ENCODE results near the gene AP5Z1. TPM values are rescaled to one million over a fixed set of nuclear protein-coding genes. Genes with fewer than 3 reads are reported as not detected.

The AP5Z1 gene, protein sequence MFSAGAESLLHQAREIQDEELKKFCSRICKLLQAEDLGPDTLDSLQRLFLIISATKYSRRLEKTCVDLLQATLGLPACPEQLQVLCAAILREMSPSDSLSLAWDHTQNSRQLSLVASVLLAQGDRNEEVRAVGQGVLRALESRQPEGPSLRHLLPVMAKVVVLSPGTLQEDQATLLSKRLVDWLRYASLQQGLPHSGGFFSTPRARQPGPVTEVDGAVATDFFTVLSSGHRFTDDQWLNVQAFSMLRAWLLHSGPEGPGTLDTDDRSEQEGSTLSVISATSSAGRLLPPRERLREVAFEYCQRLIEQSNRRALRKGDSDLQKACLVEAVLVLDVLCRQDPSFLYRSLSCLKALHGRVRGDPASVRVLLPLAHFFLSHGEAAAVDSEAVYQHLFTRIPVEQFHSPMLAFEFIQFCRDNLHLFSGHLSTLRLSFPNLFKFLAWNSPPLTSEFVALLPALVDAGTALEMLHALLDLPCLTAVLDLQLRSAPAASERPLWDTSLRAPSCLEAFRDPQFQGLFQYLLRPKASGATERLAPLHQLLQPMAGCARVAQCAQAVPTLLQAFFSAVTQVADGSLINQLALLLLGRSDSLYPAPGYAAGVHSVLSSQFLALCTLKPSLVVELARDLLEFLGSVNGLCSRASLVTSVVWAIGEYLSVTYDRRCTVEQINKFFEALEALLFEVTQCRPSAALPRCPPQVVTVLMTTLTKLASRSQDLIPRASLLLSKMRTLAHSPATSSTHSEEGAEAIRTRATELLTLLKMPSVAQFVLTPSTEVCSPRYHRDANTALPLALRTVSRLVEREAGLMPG
- polyA plus RNA-seq (ENCODE audit: insufficient read depth in 1 of 5, insufficient read length in 5 of 5, low replicate concordance in 1 of 5): 10 to 100 TPM; 13.8 to 29.5 (median 18.3) TPM
- long read RNA-seq, donor 1, partial matches to known transcripts: 9 of 17 reads
- long read RNA-seq, donor 1, other reads (novel, unspliced or antisense): 6 of 17 reads
- long read RNA-seq, donor 2, partial matches to known transcripts: 7 of 9 reads
- long read RNA-seq, donor 2, other reads (novel, unspliced or antisense): 0 of 9 reads
- long read RNA-seq, donor 3, partial matches to known transcripts: 8 of 10 reads
- long read RNA-seq, donor 3, other reads (novel, unspliced or antisense): 0 of 10 reads
- long read RNA-seq, donor 4, partial matches to known transcripts: 7 of 7 reads
- long read RNA-seq, donor 4, other reads (novel, unspliced or antisense): 0 of 7 reads
- long read RNA-seq, donor 5, transcript AP5Z1-201 (17 exons, 2,889 nt): major isoform, 5 of 10 reads
- long read RNA-seq, donor 5, partial matches to known transcripts: 5 of 10 reads
- long read RNA-seq, donor 5, other reads (novel, unspliced or antisense): 0 of 10 reads
- long read RNA-seq, donor 6, transcript AP5Z1-201 (17 exons, 2,889 nt): major isoform, 5 of 6 reads
- long read RNA-seq, donor 6, partial matches to known transcripts: 0 of 6 reads
- long read RNA-seq, donor 6, other reads (novel, unspliced or antisense): 0 of 6 reads
- long read RNA-seq, donor 7, partial matches to known transcripts: 0 of 4 reads
- long read RNA-seq, donor 7, other reads (novel, unspliced or antisense): 0 of 4 reads
- long read RNA-seq, donor 8: 0 reads

DNA sequence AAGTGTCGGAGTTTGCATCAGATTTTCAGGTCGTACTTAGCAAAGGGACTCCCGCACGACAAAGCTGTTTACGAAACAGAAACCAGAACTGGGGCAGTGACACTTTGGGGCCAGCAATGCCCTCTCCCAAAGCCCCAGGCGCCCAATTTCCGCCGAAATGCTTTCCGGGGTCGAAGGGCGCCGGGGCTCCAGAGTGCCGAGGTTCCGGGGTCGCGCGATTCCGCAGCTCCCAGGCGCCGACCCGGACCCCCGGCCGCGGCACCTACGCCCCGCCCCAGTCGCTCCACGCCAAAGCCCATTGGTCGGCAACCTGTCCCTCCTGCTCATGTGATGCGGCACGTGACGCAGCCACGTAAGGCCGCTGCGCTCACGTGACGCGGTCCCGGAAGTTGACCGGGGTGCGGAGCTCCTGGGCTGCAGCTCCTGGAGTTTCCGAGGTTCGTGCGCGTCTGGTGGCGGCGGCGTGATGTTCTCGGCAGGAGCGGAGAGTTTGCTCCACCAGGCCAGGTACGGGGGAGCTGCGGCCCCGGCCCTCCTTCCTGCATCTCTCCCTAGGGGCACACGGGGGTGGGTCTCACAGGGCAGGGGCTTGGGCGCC, at the start of gene AP5Z1:
Gene AP5Z1 (plus strand): TSS at position 374 of the 598 bp plus-strand sequence. CDS start 93 bp downstream, at position 467.
- peak; percentile 94 to 95 for DNase-seq

DNA sequence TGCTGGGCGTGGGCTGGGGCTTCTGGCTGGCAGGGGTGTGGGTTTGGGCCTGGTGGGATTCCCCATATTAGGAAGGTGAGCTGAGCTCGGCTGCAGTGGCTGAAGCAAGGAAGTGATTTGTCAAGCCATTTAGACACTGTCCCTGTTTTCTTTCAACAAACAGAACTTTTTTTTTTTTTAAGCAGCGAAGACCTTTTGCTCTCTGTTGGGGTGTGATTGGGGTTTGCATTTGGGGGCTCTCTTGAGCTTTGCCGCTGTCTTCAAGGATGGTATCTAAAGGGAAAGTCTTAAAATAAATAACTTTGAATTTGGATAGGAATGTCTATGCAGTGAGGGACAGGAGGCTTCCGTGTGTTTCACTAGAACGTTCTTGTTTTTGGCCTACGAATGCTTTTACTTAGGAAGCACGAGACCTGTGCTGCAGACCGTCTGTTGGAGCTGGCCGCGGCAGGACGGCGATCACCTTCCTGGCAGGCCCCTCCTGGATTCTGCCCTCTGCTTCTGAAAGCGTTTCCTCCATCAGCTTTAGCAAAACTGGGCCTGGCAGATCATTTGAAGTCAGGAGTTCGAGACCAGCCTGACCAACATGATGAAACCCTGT, 49.5 kb upstream of the AP5Z1 start:
- no peak for DNase-seq

DNA sequence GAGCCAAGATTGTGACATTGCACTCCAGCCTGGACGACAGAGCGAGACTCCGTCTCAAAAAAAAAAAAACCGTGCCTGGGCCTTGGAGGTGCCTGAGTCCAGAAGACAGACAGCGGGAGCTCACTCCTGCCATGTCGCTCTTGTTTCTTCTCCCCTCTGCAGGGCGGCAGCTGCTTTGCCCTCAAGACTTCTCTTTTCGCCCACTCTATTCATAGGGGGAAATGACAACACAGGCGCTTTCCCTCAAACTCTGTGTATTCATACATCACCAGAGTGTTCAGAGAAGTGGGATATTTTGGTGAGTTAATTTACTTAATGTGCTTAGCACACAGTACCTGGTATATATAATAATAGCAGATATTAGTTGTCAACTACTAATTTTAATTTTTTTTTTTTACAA, 48.9 kb upstream of the AP5Z1 start:
- no peak for DNase-seq

DNA sequence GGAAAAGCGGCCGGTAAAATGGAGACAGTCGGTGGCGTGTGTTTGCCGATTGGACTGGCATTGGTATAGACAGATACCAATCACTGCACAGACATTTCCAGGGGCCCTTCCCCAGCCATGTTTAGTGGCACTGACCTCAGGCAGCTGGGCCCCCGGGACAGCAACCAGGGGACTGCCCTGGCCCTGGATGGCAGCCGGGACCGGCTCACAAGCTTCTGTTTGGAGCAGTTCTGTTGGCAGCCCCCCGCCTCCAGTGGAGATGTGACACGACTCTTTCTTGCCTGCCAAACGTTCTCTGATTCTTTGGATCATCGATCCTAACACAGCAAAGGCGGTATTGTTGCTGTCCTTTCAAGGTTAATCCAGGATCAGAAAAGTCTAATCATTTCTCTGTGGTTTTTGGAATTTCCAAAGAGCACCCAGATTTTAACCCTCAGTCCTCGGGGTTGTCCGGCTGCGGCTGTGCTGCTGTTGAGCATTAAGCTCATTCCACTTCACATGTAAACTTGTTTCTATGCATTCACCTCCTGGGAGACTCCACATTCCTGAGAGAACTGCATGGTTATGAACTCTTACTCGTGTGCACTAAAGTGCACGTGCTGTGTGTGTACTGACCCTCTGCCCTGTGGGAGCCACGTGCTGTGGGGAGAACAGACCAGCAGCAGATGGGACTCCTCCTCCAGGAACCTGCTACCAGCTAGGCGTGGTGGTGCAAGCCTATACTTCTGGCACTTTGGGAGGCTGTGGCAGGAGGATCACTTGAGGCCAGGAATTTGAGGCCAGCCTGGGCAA, 47.3 kb upstream of the AP5Z1 start:
- DNase-seq: no peak

DNA sequence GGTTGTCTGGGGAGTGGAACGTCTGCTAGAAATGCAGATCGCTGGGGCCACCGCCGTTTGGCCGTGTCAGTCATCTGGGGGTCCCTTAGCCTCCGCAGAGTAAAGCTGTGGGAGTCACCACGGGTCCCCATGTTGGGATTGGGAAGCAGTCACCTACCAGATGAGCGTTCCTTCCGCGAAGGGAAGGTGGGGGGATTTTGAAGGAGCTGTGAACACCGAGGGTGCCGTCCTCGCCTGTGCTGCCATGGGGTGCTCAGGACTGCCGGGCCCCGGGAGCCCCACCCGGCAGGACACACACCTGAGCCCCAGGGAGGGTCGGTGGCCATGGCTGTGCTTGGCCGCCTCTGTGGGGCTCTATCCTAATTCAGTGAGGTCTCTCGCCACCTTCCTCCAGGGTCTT, 46.2 kb upstream of the AP5Z1 start:
- DNase-seq: no peak

DNA sequence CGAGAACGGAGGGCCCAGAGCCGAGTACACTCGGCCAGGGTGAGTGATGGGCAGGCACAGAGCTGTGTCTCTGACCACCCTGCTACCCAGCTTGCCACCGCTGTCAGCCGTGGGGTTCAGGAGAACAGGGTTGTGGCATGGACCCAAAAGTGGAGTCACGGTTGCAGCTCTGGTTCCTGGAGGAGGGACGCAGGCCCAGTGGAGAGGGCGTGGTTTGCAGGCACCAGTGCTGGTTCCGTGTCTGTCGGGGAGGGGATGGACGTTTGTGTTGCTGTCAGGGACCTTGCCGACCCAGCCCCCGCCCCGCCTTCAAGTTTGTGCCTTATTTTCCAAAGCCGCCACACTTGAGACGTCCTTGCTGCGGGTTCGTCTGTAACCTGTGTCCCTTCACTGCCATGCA, 45.1 kb upstream of the AP5Z1 start:
- DNase-seq: no peak

DNA sequence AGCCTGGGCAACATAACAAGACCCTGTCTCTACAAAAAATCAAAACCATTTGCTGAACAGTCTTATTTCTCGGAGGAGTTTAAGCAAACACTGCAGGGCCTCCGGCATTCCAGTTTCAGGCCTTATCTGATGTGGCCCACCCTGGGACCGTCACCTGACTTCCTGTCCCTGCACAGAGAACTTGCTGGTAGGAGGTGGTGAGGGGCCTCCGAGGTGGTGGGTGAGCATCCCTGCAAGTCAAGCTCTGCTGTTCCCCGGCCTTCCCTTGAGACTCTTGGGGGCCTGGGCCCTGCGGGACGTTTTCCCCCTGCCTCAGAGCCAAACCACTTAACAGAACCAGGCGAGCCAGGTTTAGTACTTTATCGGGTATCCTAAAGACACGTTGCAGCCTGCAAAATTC, 44.5 kb upstream of the AP5Z1 start:
- no peak for DNase-seq

DNA sequence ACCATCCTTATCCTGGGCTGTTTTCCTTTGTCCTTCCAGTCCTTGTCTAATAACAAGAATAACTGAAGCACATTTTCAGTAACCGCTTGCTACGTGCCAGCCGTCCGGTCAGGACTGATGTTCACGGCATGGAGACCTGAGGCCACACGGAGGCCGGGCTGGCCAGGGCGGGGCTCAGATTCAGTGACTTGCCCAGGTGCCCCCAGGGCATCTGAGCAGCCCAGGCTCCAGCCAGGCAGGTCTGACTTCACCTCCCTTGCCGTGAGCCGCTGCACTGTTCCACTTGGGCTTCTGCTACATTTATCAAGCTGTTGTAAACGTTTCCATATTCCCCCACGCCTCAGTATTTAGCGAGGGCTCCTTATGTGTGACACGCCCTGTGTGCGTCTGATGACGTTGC, 43.6 kb upstream of the AP5Z1 start:
- DNase-seq: no peak

DNA sequence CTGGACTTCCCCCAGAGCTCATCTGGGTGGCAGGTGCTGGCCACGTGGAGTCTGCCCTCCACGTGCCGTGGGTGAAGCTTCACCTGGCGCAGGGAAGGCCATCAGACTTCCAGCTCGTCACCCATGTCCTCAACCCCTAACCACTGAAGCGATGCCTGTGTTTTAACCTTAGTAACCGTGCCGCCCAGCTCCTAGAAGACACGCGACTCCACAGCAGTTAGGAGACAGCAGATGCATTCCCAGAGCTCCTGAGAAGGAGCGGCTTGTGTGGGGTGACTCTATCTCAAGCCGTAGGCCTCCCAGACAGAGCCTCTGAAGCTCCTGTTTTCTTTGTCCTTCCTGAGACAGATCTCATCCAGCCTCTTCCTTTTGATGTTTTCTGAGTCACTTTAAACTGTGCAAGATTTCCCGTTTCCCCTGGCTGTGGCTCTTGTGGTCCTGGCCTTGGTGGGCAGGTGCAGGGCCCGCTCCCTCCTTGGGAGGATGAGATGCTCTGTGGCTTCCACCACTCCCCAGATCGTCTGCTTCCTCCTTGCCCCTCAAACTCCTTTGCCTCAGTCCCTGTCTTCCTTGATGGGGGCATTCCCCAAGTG, 41.4 kb upstream of the AP5Z1 start:
- DNase-seq: no peak

DNA sequence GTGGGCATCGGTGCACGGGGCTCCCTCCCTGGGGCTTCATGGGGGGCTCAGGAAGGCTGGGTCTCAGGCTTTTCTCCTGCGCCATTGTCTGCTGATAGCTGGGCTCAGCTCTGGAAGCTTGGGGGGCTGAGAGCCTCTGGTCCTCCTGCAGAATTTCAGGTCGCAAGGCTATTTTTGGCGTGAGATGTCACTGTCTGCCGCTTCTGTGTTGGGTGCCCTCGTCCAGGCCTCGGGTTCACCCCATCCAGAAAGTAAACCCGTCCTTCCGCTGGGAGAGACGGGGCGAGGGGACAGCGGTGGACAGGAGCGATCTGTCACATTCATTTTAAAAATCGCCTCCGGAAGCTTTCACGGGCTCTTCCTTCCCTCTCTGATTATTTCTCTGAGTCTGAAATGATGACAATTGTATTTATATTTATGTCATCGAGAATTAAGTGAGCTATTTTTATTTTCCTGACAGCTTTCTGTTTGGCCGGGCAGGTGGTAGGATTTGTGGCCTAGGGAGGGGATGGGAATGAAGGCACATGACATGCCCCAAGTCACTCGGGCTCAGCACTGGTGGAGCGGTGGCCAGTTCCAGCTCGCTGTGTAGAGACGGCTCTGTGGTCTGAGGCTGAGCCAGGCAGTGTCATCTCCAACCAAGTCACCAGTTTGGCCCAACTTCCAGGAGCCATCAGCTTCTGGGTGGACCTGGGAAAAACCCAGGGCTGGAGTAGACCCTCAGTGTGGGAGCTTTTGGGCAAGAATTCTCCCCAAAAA, 40.7 kb upstream of the AP5Z1 start:
- DNase-seq: no peak

DNA sequence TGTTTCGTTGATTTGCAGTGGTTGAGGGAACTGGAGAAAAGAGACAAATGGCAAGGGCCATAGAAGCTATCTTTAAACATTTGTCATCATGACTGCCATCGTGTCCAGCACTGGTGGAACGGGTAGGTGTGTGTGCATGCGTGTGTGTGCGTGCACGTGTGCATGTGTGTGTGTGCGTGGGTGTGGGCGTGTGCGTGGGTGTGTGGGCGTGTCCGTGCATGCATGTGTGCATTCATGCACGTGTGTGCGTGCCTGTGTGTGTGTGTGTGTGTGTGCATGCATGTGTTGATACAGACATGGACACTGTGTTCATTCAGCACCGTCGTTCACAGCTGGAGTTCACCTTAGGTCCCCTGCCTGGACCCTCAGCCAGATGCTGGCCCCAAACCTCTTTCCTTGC, 38.1 kb upstream of the AP5Z1 start:
- no peak for DNase-seq

DNA sequence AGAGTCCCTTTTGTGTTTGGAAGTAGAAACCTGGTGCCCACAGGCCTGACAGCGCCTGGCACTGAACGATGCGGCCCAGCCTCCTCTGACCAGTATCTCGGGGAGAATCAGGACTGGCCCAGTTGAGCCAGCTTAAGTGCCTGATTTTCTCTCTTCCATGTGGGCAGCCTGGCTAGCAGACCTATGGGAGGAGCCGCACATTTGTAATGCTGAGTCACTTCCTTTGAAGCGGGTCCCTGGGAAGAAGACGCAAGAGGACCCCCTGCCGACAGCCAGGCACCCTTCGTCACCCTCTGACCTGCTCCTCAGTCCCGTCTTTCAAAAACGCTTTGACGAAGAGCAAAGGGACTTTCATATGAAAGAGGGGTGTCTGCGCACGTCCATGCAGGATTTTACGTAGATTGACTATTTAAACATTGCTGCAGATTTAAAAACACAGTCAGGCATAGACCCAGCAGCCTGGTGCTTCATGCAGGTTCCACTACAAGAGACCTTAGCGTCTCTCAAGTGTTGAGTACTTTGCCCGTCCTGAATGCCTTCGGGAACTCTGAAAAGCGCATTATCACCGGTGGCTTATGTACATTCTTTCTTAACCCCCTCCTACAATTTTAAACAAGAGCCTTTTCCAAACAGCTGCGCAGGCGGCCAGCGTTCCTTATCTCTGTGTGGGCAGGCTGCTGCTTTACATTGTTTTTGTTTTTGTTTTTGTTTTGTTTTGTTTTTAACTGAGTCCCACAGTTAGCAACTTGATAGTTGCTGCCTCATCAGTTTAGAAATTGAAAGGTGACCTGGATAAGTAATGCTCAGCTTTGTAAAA, 36.5 kb upstream of the AP5Z1 start:
- peak in 1 of 2 donors; percentile 50 for DNase-seq

DNA sequence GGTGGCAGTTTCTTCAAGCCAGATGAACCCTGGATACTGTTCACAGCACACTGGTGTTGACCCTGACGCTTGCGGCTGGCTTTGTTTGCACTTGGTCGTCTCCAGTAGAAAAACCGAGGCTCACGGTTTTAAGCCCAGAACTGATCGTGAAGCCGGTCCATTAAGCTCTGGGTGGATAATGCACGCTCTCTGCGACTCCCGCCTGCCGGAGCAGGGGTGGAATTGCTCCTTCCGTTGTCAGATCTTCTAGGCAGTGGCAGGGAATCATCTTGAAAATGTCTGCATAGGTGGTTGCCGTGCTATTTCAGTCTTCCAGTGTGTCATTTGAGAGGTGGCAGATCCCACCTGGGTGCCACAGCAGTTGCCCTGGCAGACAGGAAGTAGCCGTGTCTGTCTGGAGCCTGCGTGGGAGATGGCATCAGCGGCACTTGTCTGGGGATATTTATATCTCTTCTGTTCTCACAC, 35.9 kb upstream of the AP5Z1 start:
- peak in 1 of 2 donors; percentile 44 for DNase-seq

DNA sequence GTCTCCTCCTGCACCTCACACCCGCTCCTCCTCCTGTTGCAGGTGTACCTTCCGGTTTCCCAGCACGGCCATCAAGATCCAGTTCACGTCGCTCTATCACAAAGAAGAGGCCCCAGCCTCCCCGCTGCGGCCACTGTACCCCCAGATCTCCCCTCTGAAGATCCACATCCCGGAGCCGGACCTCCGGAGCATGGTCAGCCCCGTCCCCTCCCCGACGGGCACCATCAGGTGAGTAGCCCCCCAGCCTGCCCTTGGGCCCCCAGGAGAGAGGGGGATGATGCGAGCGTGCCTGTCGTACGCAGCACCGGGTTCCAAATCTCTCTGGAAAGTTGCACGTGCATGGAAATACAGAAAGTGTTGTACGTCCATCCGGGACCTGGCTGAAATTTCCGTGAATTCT, 34.6 kb upstream of the AP5Z1 start:
- no peak for DNase-seq

DNA sequence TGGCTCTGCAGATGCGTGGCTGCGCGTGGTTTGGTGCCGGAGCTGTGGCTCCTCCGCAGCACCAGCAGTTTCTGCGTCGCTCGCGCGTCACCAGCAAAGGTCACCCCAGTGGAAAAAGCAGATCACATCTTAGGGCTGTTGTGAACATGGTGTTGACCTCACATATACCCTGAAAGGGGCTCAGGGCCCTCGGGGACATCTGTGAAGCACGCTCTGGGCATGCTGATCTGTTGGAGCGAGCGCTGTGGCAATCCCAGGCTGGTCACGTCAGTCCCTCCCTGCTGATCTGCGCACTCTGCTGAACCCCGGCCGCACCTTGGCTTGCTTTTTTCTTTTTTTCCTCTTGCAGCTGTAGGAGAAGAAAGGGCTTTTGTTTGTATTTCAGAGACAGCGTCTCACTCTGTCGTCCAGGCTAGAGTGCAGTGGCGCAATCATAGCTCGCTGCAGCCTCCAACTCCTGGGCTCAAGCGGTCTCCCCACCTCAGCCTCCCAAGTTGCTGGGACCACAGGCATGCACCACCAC, 33.3 kb upstream of the AP5Z1 start:
- DNase-seq: no peak

DNA sequence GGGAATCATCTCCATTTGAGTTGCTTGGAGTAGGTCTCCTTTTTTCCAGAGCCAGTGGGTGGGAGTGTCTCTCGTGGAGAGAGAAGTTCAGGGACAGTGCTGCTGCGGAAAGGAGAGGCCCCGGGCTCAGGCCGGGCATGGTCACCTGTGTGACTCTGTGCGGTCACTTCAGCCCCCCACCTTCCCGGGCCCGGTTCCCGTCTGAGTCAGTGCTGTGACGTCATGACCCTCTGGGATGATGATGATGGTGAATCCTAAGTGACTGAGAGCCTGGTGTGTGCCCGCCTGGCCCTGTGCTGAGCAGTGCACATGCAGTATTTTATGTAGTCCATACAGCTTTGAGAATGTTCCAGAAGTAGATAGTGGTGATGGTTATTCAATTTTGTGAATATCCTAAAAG, 32.6 kb upstream of the AP5Z1 start:
- no peak for DNase-seq
